HG02885 (cell line): ENCODE data around the gene TAS2R40.
A peak's percentile ranks its signal among the peaks of the same experiment; 100 is the strongest.
"Not testable (repeated sequence)": the region's sequence is repeated elsewhere in the genome, so short reads cannot be mapped to it uniquely, and the experiment has no call there.

Source experiments
- ATAC-seq: cut with Tn5 transposase; IDR thresholded peaks from one replicate; pipeline ENCODE4 v1.9.1; 2021; ENCODE audit warnings: mild to moderate bottlenecking; ENCODE audit not compliant: unreplicated experiment, poor library complexity

The TAS2R40 gene

GRCh38 chr7:143247372-143247771 lies 25.5 kb downstream of the TAS2R40 start:
- no peak for ATAC-seq

- ATAC-seq = no peak
These were observed 27.0 kb downstream of the TAS2R40 start for GRCh38 chr7:143248761-143249354.

GRCh38 chr7:143250199-143250598 lies 28.4 kb downstream of the TAS2R40 start:
- ATAC-seq = no peak

GRCh38 chr7:143250822-143251221 lies 29.0 kb downstream of the TAS2R40 start:
- ATAC-seq = no peak

GRCh38 chr7:143252006-143252405 lies 30.2 kb downstream of the TAS2R40 start:
- ATAC-seq = no peak

GRCh38 chr7:143255564-143255963 lies 33.7 kb downstream of the TAS2R40 start:
- no peak for ATAC-seq

- no peak for ATAC-seq
These were observed 34.5 kb downstream of the TAS2R40 start for GRCh38 chr7:143256325-143256724.

- ATAC-seq = peak; percentile 67
These were observed 35.1 kb downstream of the TAS2R40 start for GRCh38 chr7:143256932-143257331.

GRCh38 chr7:143257501-143257900 lies 35.7 kb downstream of the TAS2R40 start:
- ATAC-seq = no peak

GRCh38 chr7:143258831-143259230 lies 37.0 kb downstream of the TAS2R40 start:
- ATAC-seq = peak; percentile 42

GRCh38 chr7:143259765-143260164 lies 37.9 kb downstream of the TAS2R40 start:
- ATAC-seq = no peak

GRCh38 chr7:143261901-143262300 lies 40.1 kb downstream of the TAS2R40 start:
- ATAC-seq = no peak

GRCh38 chr7:143263266-143264195 lies 41.7 kb downstream of the TAS2R40 start, which contains the start of gene GSTK1:
GSTK1 (plus strand) TSS chr7:143263441; CDS start chr7:143263514, 73 bp downstream.
- peak; percentile 96 for ATAC-seq

- not testable (repeated sequence) for ATAC-seq
These were observed 42.3 kb downstream of the TAS2R40 start for GRCh38 chr7:143264196-143264568.

GRCh38 chr7:143265017-143265693 lies 43.3 kb downstream of the TAS2R40 start:
- no peak for ATAC-seq

GRCh38 chr7:143269251-143269650 lies 47.4 kb downstream of the TAS2R40 start:
- no peak for ATAC-seq

GRCh38 chr7:143271240-143271639 lies 49.4 kb downstream of the TAS2R40 start:
- no peak for ATAC-seq
